Mesenchymal stem cell (in vitro differentiated cells and primary cell): ENCODE data around the gene CBX4.

Experiments used
- DNase-seq: peaks from one replicate; pipeline ENCODE4 v3.0.0-alpha.2; 2013
- H2AFZ ChIP-seq: one replicate; pipeline ENCODE4 v1.6.1; 2013; ENCODE audit warnings: low read depth, mild to moderate bottlenecking, control low read depth, inconsistent platforms, low read length, moderate library complexity
- H2AK5ac ChIP-seq: 2 replicates; pipeline ENCODE4 v1.6.1; 2013; ENCODE audit warnings: low read length, moderate library complexity, mild to moderate bottlenecking, inconsistent platforms; ENCODE audit not compliant: severe bottlenecking
- H2BK120ac ChIP-seq: one replicate; pipeline ENCODE4 v1.6.1; 2013; ENCODE audit warnings: low read depth, mild to moderate bottlenecking, inconsistent platforms, low read length, moderate library complexity
- H2BK12ac ChIP-seq, 2 experiments: one replicate each; pipeline ENCODE4 v1.6.1; 2013; ENCODE audit warnings: inconsistent platforms in 2 of 2, low read length in 2 of 2, mild to moderate bottlenecking in 2 of 2, moderate library complexity in 2 of 2, control low read depth in 1 of 2
- H2BK15ac ChIP-seq: one replicate; pipeline ENCODE4 v1.6.1; 2013; ENCODE audit warnings: mild to moderate bottlenecking, low read depth, inconsistent platforms; ENCODE audit not compliant: poor library complexity, severe bottlenecking
- H2BK5ac ChIP-seq: 2 replicates; pipeline ENCODE4 v1.6.1; 2013; ENCODE audit warnings: low read depth, mild to moderate bottlenecking, low read length, control low read depth, inconsistent platforms; ENCODE audit not compliant: poor library complexity, severe bottlenecking
- H3K14ac ChIP-seq, 2 experiments: one replicate each; pipeline ENCODE4 v1.6.1; 2013; ENCODE audit warnings: inconsistent platforms in 2 of 2, low read length in 2 of 2, control low read depth in 1 of 2, mild to moderate bottlenecking in 1 of 2, moderate library complexity in 1 of 2
- H3K18ac ChIP-seq, 2 experiments: one replicate each; pipeline ENCODE4 v1.6.1; 2013; ENCODE audit warnings: inconsistent platforms in 2 of 2, low read length in 2 of 2, control low read depth in 1 of 2, low read depth in 1 of 2, mild to moderate bottlenecking in 1 of 2
- H3K23ac ChIP-seq, 2 experiments: one replicate each; pipeline ENCODE4 v1.6.1; 2013; ENCODE audit warnings: inconsistent platforms in 2 of 2, low read length in 2 of 2, mild to moderate bottlenecking in 2 of 2, moderate library complexity in 2 of 2, control low read depth in 1 of 2
- H3K27ac ChIP-seq: 2 replicates; pipeline ENCODE4 v1.5.1; 2013; ENCODE audit warnings: mild to moderate bottlenecking, moderate library complexity, low read length, control low read depth, inconsistent platforms; ENCODE audit not compliant: poor library complexity, severe bottlenecking
- H3K27me3 ChIP-seq, 2 experiments: 2 replicates each; pipeline versions ENCODE4 v1.6.1 to v1.7.0; 2013; ENCODE audit warnings: low read length in 2 of 2, mild to moderate bottlenecking in 2 of 2, moderate library complexity in 2 of 2, control low read depth in 1 of 2, inconsistent platforms in 1 of 2; ENCODE audit not compliant: control insufficient read depth in 1 of 2, insufficient read depth in 1 of 2
- H3K36me3 ChIP-seq, 2 experiments: 2 replicates each; pipeline versions ENCODE4 v1.6.1 to v1.7.0; 2013; ENCODE audit warnings: low read length in 2 of 2, control low read depth in 1 of 2, inconsistent platforms in 1 of 2, low read depth in 1 of 2, mild to moderate bottlenecking in 1 of 2; ENCODE audit not compliant: insufficient read depth in 2 of 2, control insufficient read depth in 1 of 2
- H3K4ac ChIP-seq, 2 experiments: one replicate each; pipeline ENCODE4 v1.6.1; 2013; ENCODE audit warnings: inconsistent platforms in 2 of 2, low read length in 2 of 2, mild to moderate bottlenecking in 2 of 2, moderate library complexity in 2 of 2, control low read depth in 1 of 2, low read depth in 1 of 2
- H3K4me1 ChIP-seq: 2 replicates; pipeline ENCODE4 v1.6.1; 2013; ENCODE audit warnings: low read depth, low read length, control low read depth; ENCODE audit not compliant: control insufficient read depth, insufficient read depth
- H3K4me2 ChIP-seq: 2 replicates; pipeline ENCODE4 v1.6.1; 2013; ENCODE audit warnings: low read length, mild to moderate bottlenecking, inconsistent platforms; ENCODE audit not compliant: poor library complexity, severe bottlenecking
- H3K4me3 ChIP-seq, 2 experiments: 2 replicates each; pipeline versions ENCODE4 v1.5.1 to v1.7.0; 2013; ENCODE audit warnings: low read length in 2 of 2, mild to moderate bottlenecking in 2 of 2, control low read depth in 1 of 2, low read depth in 1 of 2; ENCODE audit not compliant: insufficient read depth in 1 of 2
- H3K79me1 ChIP-seq: replicated peaks from 2 replicates; pipeline ENCODE4 v1.6.1; 2013; ENCODE audit warnings: mild to moderate bottlenecking, control low read depth, low read length, inconsistent platforms; ENCODE audit not compliant: poor library complexity, severe bottlenecking
- H3K9ac ChIP-seq: 2 replicates; pipeline ENCODE4 v1.7.0; 2013; ENCODE audit warnings: mild to moderate bottlenecking, low read length, moderate library complexity
- H3K9me3 ChIP-seq: 2 replicates; pipeline ENCODE4 v1.7.0; 2013; ENCODE audit warnings: mild to moderate bottlenecking, low read length; ENCODE audit not compliant: control insufficient read depth
- H4K8ac ChIP-seq: one replicate; pipeline ENCODE4 v1.6.1; 2013; ENCODE audit warnings: inconsistent platforms, mild to moderate bottlenecking, low read length, moderate library complexity
- H4K91ac ChIP-seq: one replicate; pipeline ENCODE4 v1.6.1; 2013; ENCODE audit warnings: mild to moderate bottlenecking, low read length, inconsistent platforms
- WGBS: methylation state at CpG from one replicate; pipeline ENCODE4 v1.1.7; 2013; ENCODE audit warnings: mixed read lengths; 5-methylcytosine and 5-hydroxymethylcytosine counted together

The CBX4 gene

GRCh38 chr17:79804856-79805696 lies 34.2 kb downstream of the CBX4 start:
- Histone ChIP-seq H3K27me3 (peaks cover 95 to 97% of the 10 kb centered on the region in 2 experiments), H3K4me2 (no peak overlapping the region), H3K4me3 (no peak overlapping the region), H2BK120ac (no peak overlapping the region), H2BK15ac (no peak overlapping the region), H3K27ac (no peak overlapping the region), H3K9me3 (peaks cover 8% of the 10 kb centered on the region), H3K4ac (no peak overlapping the region), H2AFZ (no peak overlapping the region), H2AK5ac (no peak overlapping the region), H3K14ac (no peak overlapping the region), H3K9ac (no peak overlapping the region), H2BK12ac (no peak overlapping the region), H4K8ac (no peak overlapping the region), H4K91ac (no peak overlapping the region), H3K79me1 (no peaks in the 10 kb centered on the region), H3K36me3 (no peaks in the 10 kb centered on the region), H3K23ac (peak overlapping the region in 1 of 2 experiments; percentile 42), H2BK5ac (no peak overlapping the region), H3K4me1 (peaks cover 30% of the 10 kb centered on the region), H3K18ac (no peak overlapping the region)
- no peak for DNase-seq
- WGBS = 18% methylated on average over 17 of the region's 22 CpGs

DNA sequence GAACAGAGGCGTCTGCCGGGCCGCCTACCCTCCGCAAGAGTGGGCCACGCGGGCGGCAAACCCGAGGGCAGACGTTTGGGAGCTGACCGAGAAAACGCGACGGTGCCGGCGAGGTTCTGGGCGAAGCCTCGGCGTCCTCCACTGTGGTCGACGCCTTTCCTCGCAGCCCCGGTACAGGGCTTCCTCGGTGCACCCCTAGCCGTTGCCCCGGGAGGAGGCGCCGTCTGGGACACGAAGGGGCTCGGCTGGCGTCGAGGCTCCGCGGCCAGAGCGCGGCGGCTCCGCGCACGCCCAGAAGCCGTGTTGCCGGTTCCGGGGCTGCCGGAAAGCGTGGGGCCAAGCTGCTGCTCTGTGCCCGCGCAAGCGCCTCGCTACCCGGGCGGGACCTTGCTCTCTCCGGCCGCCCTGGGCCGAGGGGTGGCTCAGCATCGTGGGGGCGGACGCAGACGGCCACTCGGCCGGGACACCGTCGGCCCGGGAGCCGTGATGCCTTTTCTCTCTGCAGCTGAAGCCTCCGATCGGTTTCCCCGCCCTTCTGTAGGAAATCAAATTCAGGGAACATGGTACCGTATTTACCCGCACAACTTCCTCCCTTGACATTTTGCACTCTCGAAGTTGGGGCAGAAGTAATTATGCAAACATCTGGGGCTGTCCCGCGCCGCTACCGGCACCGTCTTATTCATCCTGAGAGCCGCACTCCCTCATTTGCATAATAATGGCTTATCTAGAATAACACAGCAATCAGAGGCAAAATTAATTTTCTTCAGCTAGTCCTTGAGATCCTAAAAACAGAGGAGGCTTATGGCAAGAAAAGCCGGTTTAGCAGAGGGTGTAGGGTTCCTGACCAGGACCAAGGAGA lies 35.0 kb downstream of the CBX4 start:
- no peak overlapping the region for H4K8ac ChIP-seq
- no peak overlapping the region for H3K23ac ChIP-seq
- no peak overlapping the region for H3K4ac ChIP-seq
- no peak overlapping the region for H3K27ac ChIP-seq
- peak overlapping the region in 1 of 2 experiments; percentile 21 for H2BK12ac ChIP-seq
- peaks cover 100% of the 10 kb centered on the region in 2 experiments for H3K27me3 ChIP-seq
- H3K79me1 ChIP-seq = no peaks in the 10 kb centered on the region
- peak overlapping the region in 1 of 2 experiments; percentile 18 for H3K18ac ChIP-seq
- peaks cover 27% of the 10 kb centered on the region for H3K4me1 ChIP-seq
- H3K9ac ChIP-seq = no peak overlapping the region
- H3K36me3 ChIP-seq = no peaks in the 10 kb centered on the region
- DNase-seq = no peak
- H3K4me3 ChIP-seq = no peak overlapping the region
- peak overlapping the region; percentile 2 for H4K91ac ChIP-seq
- no peak overlapping the region for H2BK120ac ChIP-seq
- peaks cover 8% of the 10 kb centered on the region for H3K9me3 ChIP-seq
- WGBS = 3% methylated on average over 74 of the region's 76 CpGs
- H2BK15ac ChIP-seq = no peak overlapping the region
- no peak overlapping the region for H3K14ac ChIP-seq
- no peak overlapping the region for H2AFZ ChIP-seq
- peak overlapping the region; percentile 40 for H3K4me2 ChIP-seq
- H2BK5ac ChIP-seq = no peak overlapping the region
- no peak overlapping the region for H2AK5ac ChIP-seq

DNA sequence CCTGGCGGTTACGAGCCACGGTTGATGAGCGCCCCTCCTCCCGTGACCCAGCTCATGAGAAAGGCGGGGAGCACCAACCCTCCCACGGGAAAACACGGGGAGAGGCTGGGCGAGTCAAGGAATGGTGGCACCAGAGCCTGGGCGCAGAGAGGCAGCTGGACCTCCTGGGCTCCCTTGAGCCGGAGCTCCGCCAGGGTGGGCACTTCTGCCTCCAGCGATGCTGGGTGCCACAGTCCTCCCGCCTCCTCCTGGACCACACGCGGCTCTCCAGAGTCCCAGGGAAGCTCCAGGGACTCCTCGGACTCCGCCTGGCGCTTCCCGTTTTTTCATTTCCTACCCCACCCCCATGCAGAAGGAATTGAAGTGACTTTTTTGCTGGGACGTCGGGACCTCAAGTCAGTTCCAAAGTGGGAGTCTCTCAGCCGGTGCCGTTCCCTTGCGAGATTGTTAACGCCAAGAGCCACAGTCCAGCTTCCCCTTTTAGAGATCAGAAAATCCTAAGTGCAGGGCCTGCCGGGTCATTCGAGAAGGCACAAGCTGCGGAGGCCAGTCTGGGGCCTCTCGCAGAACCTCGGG lies 35.7 kb downstream of the CBX4 start:
- Histone ChIP-seq H3K4me3 (no peak overlapping the region), H3K23ac (no peak overlapping the region)

More for the DNA sequence above, 35.7 kb downstream of the CBX4 start:
- Histone ChIP-seq H4K8ac (no peak overlapping the region), H3K4ac (no peak overlapping the region), H2BK15ac (no peak overlapping the region), H2BK12ac (no peak overlapping the region), H3K36me3 (no peaks in the 10 kb centered on the region), H2BK120ac (no peak overlapping the region), H3K27me3 (peaks cover 100% of the 10 kb centered on the region in 2 experiments), H4K91ac (no peak overlapping the region), H2AFZ (no peak overlapping the region), H3K4me2 (no peak overlapping the region), H3K14ac (no peak overlapping the region), H3K27ac (no peak overlapping the region), H3K9me3 (peaks cover 8% of the 10 kb centered on the region), H3K4me1 (peaks cover 31% of the 10 kb centered on the region), H2BK5ac (no peak overlapping the region), H3K18ac (peak overlapping the region in 1 of 2 experiments; percentile 18), H2AK5ac (no peak overlapping the region), H3K9ac (no peak overlapping the region), H3K79me1 (no peaks in the 10 kb centered on the region)
- WGBS = 11% methylated on average over 31 of the region's 31 CpGs
- DNase-seq = no peak
